Dermis blood vessel endothelial cell (primary cell): Measurements from ENCODE around the gene CATSPER3. TPM values are rescaled to one million over a fixed set of nuclear protein-coding genes. Genes with fewer than 3 reads are reported as not detected.

Source experiments
- DNase-seq: peaks from one replicate; pipeline ENCODE4 v3.0.0; 2010
- total RNA-seq: library from RNA; depleted of rRNA; stranded (reverse); fragments of >200 nt; gene quantifications from 2 replicates; pipeline ENCODE4 v1.2.3, GENCODE V29; 2014

Gene CATSPER3
- total RNA-seq, 1 donor from 2014 or later, result 0.34 TPM

GRCh38 chr5:135030956-135031812, 63.5 kb downstream of the CATSPER3 start:
- DNase-seq, result no peak

- DNase-seq, result no peak
Observed at GRCh38 chr5:135031813-135032694, 64.3 kb downstream of the CATSPER3 start.

- DNase-seq, result no peak
Observed at GRCh38 chr5:135032695-135032998, 64.9 kb downstream of the CATSPER3 start.

- DNase-seq, result peak; percentile 37
Observed at GRCh38 chr5:135032999-135033861, 65.5 kb downstream of the CATSPER3 start.

GRCh38 chr5:135033901-135034235, 66.2 kb downstream of the CATSPER3 start, which contains the start of gene PITX1:
Gene PITX1, minus strand, starts transcription at chr5:135034228. Its CDS starts 347 bp downstream, at chr5:135033881.
- DNase-seq, result peak; percentile 19

- no peak for DNase-seq
Observed at GRCh38 chr5:135034236-135034962, 66.7 kb downstream of the CATSPER3 start.

- DNase-seq, result no peak
Observed at GRCh38 chr5:135034963-135035677, 67.4 kb downstream of the CATSPER3 start.

- no peak for DNase-seq
Observed at GRCh38 chr5:135035678-135036030, 67.9 kb downstream of the CATSPER3 start.

- no peak for DNase-seq
Observed at GRCh38 chr5:135036405-135036804, 68.7 kb downstream of the CATSPER3 start.

- DNase-seq, result no peak
Observed at GRCh38 chr5:135037519-135038204, 70.0 kb downstream of the CATSPER3 start.

- no peak for DNase-seq
Observed at GRCh38 chr5:135038205-135038812, 70.6 kb downstream of the CATSPER3 start.

GRCh38 chr5:135038813-135039270, 71.1 kb downstream of the CATSPER3 start:
- DNase-seq, result no peak

GRCh38 chr5:135039271-135040033, 71.7 kb downstream of the CATSPER3 start:
- DNase-seq, result no peak

GRCh38 chr5:135040034-135040332, 72.3 kb downstream of the CATSPER3 start:
- DNase-seq, result no peak

- DNase-seq, result no peak
Observed at GRCh38 chr5:135040333-135041144, 72.8 kb downstream of the CATSPER3 start.

GRCh38 chr5:135041145-135041587, 73.5 kb downstream of the CATSPER3 start:
- no peak for DNase-seq

- no peak for DNase-seq
Observed at GRCh38 chr5:135041726-135042125, 74.0 kb downstream of the CATSPER3 start.

- DNase-seq, result no peak
Observed at GRCh38 chr5:135042595-135042994, 74.9 kb downstream of the CATSPER3 start.

- DNase-seq, result no peak
Observed at GRCh38 chr5:135045488-135045887, 77.8 kb downstream of the CATSPER3 start.
